ENCODE measurements around the gene TEAD1.

The TEAD1 gene

DNA sequence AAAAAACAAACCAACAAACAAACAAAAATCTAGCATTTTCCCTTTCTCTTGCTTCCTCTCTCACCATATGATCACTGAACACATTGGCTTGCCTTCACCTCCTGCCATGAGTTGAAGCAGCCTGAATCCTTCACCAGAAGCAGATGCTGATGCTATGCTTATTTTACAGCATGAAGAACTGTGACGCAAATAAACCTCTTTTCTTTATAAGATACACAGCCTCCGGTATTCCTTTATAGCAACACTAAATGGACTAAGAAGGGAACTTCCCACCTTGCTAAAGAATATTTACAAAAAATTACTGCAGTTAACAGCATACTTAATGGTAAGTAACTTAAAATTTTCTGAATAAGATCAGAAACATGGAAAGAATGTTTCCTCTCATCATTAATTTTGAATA, 27.7 kb upstream of the TEAD1 start:
- TF ChIP-seq, protein P1, sequence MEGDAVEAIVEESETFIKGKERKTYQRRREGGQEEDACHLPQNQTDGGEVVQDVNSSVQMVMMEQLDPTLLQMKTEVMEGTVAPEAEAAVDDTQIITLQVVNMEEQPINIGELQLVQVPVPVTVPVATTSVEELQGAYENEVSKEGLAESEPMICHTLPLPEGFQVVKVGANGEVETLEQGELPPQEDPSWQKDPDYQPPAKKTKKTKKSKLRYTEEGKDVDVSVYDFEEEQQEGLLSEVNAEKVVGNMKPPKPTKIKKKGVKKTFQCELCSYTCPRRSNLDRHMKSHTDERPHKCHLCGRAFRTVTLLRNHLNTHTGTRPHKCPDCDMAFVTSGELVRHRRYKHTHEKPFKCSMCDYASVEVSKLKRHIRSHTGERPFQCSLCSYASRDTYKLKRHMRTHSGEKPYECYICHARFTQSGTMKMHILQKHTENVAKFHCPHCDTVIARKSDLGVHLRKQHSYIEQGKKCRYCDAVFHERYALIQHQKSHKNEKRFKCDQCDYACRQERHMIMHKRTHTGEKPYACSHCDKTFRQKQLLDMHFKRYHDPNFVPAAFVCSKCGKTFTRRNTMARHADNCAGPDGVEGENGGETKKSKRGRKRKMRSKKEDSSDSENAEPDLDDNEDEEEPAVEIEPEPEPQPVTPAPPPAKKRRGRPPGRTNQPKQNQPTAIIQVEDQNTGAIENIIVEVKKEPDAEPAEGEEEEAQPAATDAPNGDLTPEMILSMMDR (conservative IDR thresholded peaks at IDR 0.05): no peak
- no peak for TF ChIP-seq ZFX (IDR thresholded peaks at IDR 0.05)
- no peak overlapping the region for H3K27ac ChIP-seq

DNA sequence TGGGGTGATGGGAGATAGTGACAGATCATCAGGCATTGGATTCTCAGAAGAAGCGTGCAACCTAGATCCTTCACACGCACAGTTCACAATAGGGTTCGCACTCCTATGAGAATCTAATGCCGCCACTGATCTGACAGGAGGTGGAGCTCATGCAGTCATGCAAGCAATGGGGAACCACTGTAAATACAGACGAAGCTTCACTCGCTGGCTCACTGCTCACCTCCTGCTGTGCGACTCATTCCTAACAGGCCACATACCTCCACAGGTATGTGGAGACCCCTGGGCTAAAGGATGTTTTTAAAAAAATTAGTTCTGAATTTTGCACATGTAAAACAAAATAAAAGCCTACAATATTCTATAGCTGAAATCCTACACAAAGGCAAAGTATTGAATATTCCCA, 20.5 kb upstream of the TEAD1 start:
- H3K27ac ChIP-seq: no peak overlapping the region
- TF ChIP-seq, protein P1 (conservative IDR thresholded peaks at IDR 0.05): no peak
- no peak for TF ChIP-seq ZFX (IDR thresholded peaks at IDR 0.05)

DNA sequence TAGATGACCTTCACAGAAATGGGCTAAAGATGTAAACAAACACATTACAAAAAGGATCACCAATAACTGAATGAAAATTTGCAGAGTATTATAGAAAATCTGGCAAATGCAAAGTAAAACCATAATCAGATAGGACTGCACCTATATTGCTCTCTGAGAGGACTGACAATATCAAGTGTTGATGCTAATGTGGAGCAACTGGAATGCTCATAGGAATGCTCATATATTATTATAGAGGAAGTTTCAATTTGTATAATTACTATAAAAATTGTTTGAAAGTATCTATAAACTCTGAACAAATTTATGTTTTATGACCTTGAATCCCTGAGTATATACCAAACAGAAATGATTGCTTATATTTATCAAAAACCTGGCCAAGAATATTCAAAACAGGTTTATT, 18.4 kb upstream of the TEAD1 start:
- TF ChIP-seq, protein P1 (conservative IDR thresholded peaks at IDR 0.05): no peak
- no peak for TF ChIP-seq ZFX (IDR thresholded peaks at IDR 0.05)
- no peak overlapping the region for H3K27ac ChIP-seq

DNA sequence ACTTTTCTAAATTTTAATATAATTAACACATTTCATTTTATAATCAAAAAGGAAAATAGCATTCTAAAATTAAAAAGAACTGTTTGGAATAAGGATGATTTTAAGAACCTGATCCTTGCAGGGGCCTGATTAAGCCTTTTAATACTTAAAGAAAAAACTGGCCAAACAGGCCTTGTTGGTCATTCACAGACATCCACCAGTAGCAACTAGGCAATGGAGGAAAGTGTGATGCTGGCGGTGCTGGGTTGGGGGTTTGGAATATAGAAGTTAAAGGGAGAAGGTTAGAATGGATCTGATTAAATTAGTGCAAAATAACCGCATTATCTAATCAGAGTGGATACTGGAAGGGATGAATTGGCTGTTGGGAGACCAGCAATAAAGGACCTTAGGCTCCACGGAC, 16.9 kb upstream of the TEAD1 start:
- no peak for TF ChIP-seq ZFX (IDR thresholded peaks at IDR 0.05)
- TF ChIP-seq, protein P1 (conservative IDR thresholded peaks at IDR 0.05): no peak
- H3K27ac ChIP-seq: no peak overlapping the region

DNA sequence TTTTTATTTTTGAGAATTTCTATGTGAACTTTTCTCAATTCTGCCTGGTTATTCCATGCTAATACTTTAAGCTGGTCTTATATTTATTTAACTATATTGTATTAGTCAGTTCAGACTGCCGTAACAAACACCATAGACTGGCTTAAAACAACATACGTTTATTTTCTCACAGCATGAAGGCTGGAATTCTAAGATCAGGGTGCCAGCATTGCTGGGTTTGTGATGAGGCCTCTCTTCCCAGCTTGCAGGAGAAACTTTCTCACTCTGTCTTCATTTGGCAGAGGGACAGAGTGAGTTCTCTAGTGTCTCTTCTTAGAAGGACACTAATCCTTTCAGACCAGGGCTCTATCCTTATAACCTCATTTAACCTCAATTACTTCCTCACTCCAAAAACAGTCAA, 16.2 kb upstream of the TEAD1 start:
- H3K27ac ChIP-seq: no peak overlapping the region

DNA sequence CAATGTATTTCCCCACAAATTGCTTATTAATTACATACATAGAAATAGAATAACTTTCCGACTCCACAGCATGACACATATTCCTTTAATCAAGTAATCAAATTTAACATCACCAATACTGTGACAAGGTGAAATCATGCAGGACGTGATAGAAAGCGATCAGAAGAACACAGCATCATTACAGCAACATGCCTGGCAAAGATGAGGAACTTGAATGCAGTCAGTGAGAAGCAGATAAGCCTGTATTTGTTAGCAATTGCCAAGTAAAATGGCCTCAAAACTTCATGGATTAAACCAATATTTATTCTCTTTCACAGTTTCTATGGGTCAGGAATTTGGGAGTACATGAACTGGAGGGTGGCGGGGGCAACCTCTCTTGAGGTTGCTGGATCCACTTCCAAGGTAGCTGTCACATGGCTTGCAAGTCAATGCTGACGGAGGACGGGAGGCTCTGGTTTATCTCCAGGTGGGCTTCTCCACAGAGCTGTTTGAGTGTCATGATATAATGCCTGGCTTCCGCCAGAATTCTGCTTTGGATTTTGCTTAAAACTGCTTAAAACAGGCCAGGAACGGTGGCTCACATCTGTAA, 12.0 kb upstream of the TEAD1 start:
- TF ChIP-seq, protein P1 (conservative IDR thresholded peaks at IDR 0.05): no peak
- H3K27ac ChIP-seq: no peak overlapping the region

More for the DNA sequence above, 16.2 kb upstream of the TEAD1 start:
- TF ChIP-seq, protein P1 (conservative IDR thresholded peaks at IDR 0.05): no peak
- no peak for TF ChIP-seq ZFX (IDR thresholded peaks at IDR 0.05)

DNA sequence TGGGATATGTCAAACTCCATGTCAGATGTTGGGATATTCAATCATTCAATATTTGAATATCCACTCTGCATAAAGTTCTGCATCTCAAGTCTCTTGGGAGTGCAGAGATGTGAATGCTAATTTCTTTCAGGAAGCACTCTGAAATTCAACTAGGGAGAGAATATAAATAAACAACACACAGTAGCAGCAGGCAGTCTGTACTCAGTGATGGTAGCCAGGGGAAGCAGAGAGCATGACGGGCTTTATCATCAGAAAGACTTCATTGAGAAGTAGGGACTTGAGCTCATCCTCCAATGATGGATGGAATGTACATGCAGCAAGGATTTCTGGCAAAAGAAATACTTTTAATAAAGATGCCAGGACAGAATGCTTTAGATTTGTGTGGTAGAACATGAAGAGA, 9.8 kb upstream of the TEAD1 start:
- TF ChIP-seq, protein P1 (conservative IDR thresholded peaks at IDR 0.05): no peak
- TF ChIP-seq ZFX (IDR thresholded peaks at IDR 0.05): no peak
- no peak overlapping the region for H3K27ac ChIP-seq
